OCI-LY1 (cell line): ENCODE results near the gene RNF144B.

Source experiments
- H2AFZ ChIP-seq: fragments of 200-600 bp; sonication (generic), shearing (Covaris generic); 2 replicates; pipeline ENCODE4 v1.6.0; 2014; ENCODE audit warnings: antibody characterized with exemption, mild to moderate bottlenecking, low read length
- H3F3A ChIP-seq: fragments of 200-600 bp; sonication (generic), shearing (Covaris generic); 2 replicates; pipeline ENCODE4 v1.6.0; 2014; ENCODE audit warnings: mild to moderate bottlenecking, antibody characterized with exemption, low read length, moderate library complexity; ENCODE audit not compliant: insufficient read depth
- H3K27ac ChIP-seq: fragments of 200-600 bp; sonication (generic); 2 replicates; pipeline ENCODE4 v1.5.1; 2014; ENCODE audit warnings: low read length, mixed run types, mild to moderate bottlenecking, low read depth; ENCODE audit not compliant: poor library complexity, severe bottlenecking
- H3K27me3 ChIP-seq: fragments of 200-600 bp; sonication (generic); 2 replicates; pipeline ENCODE4 v1.6.0; 2014; ENCODE audit warnings: antibody characterized with exemption, mild to moderate bottlenecking, low read length, moderate library complexity; ENCODE audit not compliant: insufficient read depth
- H3K36me3 ChIP-seq: fragments of 200-600 bp; sonication (generic); 2 replicates; pipeline ENCODE4 v1.6.1; 2014; ENCODE audit warnings: mild to moderate bottlenecking, antibody characterized with exemption, low read length, moderate library complexity, mixed read lengths; ENCODE audit not compliant: insufficient read depth
- H3K4me1 ChIP-seq: fragments of 200-600 bp; sonication (generic); 2 replicates; pipeline ENCODE4 v1.5.1; 2014; ENCODE audit warnings: mild to moderate bottlenecking, low read length, moderate library complexity; ENCODE audit not compliant: insufficient read depth, severe bottlenecking
- H3K4me2 ChIP-seq: fragments of 200-600 bp; sonication (generic), shearing (Covaris generic); 2 replicates; pipeline ENCODE4 v1.6.1; 2014; ENCODE audit warnings: low read length
- H3K4me3 ChIP-seq: fragments of 200-600 bp; sonication (generic); 2 replicates; pipeline ENCODE4 v1.5.1; 2014; ENCODE audit warnings: low read length, low read depth, mild to moderate bottlenecking, mixed read lengths; ENCODE audit not compliant: poor library complexity, severe bottlenecking
- H3K79me2 ChIP-seq: fragments of 200-600 bp; shearing (Covaris generic); 2 replicates; pipeline ENCODE4 v1.6.1; 2016; ENCODE audit warnings: mixed run types, low read length, mixed read lengths; ENCODE audit not compliant: insufficient read depth
- H3K9ac ChIP-seq: fragments of 200-600 bp; sonication (generic), shearing (Covaris generic); 2 replicates; pipeline ENCODE4 v1.6.1; 2014; ENCODE audit warnings: mild to moderate bottlenecking, low read length, mixed read lengths
- H3K9me2 ChIP-seq: fragments of 200-600 bp; sonication (generic), shearing (Covaris generic); 2 replicates; pipeline ENCODE4 v1.6.1; 2014; ENCODE audit warnings: low read depth, mild to moderate bottlenecking, low read length, mixed read lengths
- H3K9me3 ChIP-seq: fragments of 200-600 bp; shearing (Covaris generic); 2 replicates; pipeline ENCODE4 v1.6.1; 2014; ENCODE audit warnings: low read length, mixed read lengths
- H4K20me1 ChIP-seq: fragments of 200-600 bp; sonication (generic), shearing (Covaris generic); 2 replicates; pipeline ENCODE4 v1.6.0; 2016; ENCODE audit warnings: mild to moderate bottlenecking, low read length; ENCODE audit not compliant: insufficient read depth
- CTCF ChIP-seq: fragments of 200-600 bp; sonication (generic), shearing (Covaris generic); IDR thresholded peaks from 2 replicates; pipeline ENCODE4 v1.5.1; 2017; ENCODE audit warnings: mild to moderate bottlenecking, antibody characterized with exemption, low read length, moderate library complexity, mixed read lengths
- EZH2 ChIP-seq: fragments of 200-600 bp; sonication (generic), shearing (Covaris generic); IDR thresholded peaks from 2 replicates; pipeline ENCODE4 v1.8.0; 2017; ENCODE audit warnings: borderline replicate concordance, mixed run types, mild to moderate bottlenecking, antibody characterized with exemption, low read length, moderate library complexity, mixed read lengths

Gene RNF144B

GRCh38 chr6:18368277-18369105, 18.7 kb upstream of the RNF144B start:
- 0 out of 2 replicates have a peak, but pooled peaks cover 3% of the 10 kb centered on the region for H3K9me3 ChIP-seq
- H2AFZ ChIP-seq = no peak overlapping the region
- no peaks in the 10 kb centered on the region for H3K9me2 ChIP-seq
- no peaks in the 10 kb centered on the region for H3F3A ChIP-seq
- no peak overlapping the region for H3K4me2 ChIP-seq
- H3K4me3 ChIP-seq = no peak overlapping the region
- H4K20me1 ChIP-seq = no peaks in the 10 kb centered on the region
- H3K27ac ChIP-seq = no peak overlapping the region
- TF ChIP-seq EZH2 (no peak), CTCF (no peak)
- H3K9ac ChIP-seq = no peak overlapping the region
- H3K4me1 ChIP-seq = no peaks in the 10 kb centered on the region
- H3K79me2 ChIP-seq = no peaks in the 10 kb centered on the region
- no peaks in the 10 kb centered on the region for H3K36me3 ChIP-seq
- no peaks in the 10 kb centered on the region for H3K27me3 ChIP-seq

DNA sequence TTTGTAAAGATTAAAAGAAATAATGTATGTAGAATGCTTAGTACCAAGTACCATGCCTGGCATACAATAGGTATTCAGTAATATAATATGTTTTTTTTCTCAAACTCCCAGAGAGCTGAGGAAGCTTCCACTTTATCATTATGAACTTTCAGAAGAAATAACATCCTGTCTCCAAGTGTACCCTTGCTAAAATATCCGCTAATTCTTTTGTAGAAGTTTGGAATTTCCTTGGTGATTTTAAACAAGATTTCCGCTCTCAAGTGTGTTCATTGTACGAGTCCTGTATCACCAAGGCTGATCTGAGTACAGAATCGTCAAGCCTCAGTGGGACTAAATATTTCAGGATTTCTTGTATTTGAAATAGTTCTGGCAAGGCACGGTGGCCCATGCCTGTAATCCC, 16.1 kb upstream of the RNF144B start:
- Histone ChIP-seq H3K4me2 (no peak overlapping the region), H3K9me2 (no peaks in the 10 kb centered on the region), H3K79me2 (no peaks in the 10 kb centered on the region)

GRCh38 chr6:18371656-18372055, 15.5 kb upstream of the RNF144B start:
- Histone ChIP-seq H3K27me3 (no peaks in the 10 kb centered on the region), H3K9me2 (no peaks in the 10 kb centered on the region), H2AFZ (no peak overlapping the region), H3F3A (no peaks in the 10 kb centered on the region), H3K36me3 (no peaks in the 10 kb centered on the region), H3K4me2 (no peak overlapping the region), H3K79me2 (no peaks in the 10 kb centered on the region), H3K27ac (no peak overlapping the region), H3K4me1 (peaks cover 4% of the 10 kb centered on the region), H3K4me3 (no peak overlapping the region), H4K20me1 (no peaks in the 10 kb centered on the region), H3K9ac (no peak overlapping the region), H3K9me3 (no peaks in the 10 kb centered on the region)
- TF ChIP-seq EZH2 (no peak), CTCF (no peak)

More for the DNA sequence above, 16.1 kb upstream of the RNF144B start:
- Histone ChIP-seq H3K27me3 (no peaks in the 10 kb centered on the region), H3F3A (no peaks in the 10 kb centered on the region), H3K4me1 (peaks cover 4% of the 10 kb centered on the region), H3K4me3 (no peak overlapping the region), H2AFZ (no peak overlapping the region), H3K9me3 (0 out of 2 replicates have a peak, but pooled peaks cover 2% of the 10 kb centered on the region), H3K36me3 (no peaks in the 10 kb centered on the region), H3K9ac (no peak overlapping the region), H4K20me1 (no peaks in the 10 kb centered on the region), H3K27ac (no peak overlapping the region)
- TF ChIP-seq EZH2 = no peak
- TF ChIP-seq CTCF = no peak
